Suprapubic skin (tissue), 4 donors: Measurements from ENCODE around the gene TMEM131L.

ENCODE experiments used
- EP300 ChIP-seq: sonication (generic); formaldehyde crosslinking; IDR thresholded peaks from one replicate; pipeline ENCODE4 v1.6.1; 2017; ENCODE audit warnings: antibody characterized with exemption
- POLR2A ChIP-seq, 2 donors: fragments of 450-650 bp; IDR thresholded peaks; one replicate each; pipeline ENCODE4 v1.6.1; 2017; ENCODE audit warnings: antibody characterized with exemption in 2 of 2, mild to moderate bottlenecking in 2 of 2, moderate library complexity in 2 of 2
- POLR2AphosphoS5 ChIP-seq, 3 donors: sonication (generic); formaldehyde crosslinking; IDR thresholded peaks; one replicate each; pipeline ENCODE4 v1.6.1; 2017; ENCODE audit warnings: antibody characterized with exemption in 3 of 3
- TF ChIP-seq, protein P1 (sequence below), 2 donors: fragments of 200-600 bp in 1 of 2; fragments of 450-650 bp in 1 of 2; sonication (generic) in 1 of 2; IDR thresholded peaks; one replicate each; pipeline ENCODE4 v1.5.1; 2016 to 2019; ENCODE audit warnings: antibody characterized with exemption in 2 of 2, mild to moderate bottlenecking in 1 of 2, moderate library complexity in 1 of 2

DNA sequence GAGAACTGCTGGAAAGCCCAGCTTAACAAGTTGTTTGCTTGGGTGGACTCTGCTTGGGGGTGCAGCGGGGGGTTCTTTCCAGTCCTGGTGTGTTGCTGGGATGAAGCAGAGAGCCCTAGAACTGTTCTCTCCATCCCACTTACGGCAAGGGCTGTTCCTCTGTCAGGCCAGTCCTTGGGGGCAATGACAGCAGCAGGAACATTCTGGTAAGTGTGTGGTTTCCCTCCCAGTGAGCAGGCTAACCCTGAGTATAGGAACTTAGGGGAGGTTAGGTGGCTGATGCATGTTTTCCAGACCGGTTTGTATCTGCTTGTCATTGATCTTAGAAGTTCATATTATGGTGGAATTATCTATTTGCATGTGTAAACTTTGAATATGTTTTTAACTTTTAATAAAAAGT, 171.0 kb downstream of the TMEM131L start:
- TF ChIP-seq, protein P1, sequence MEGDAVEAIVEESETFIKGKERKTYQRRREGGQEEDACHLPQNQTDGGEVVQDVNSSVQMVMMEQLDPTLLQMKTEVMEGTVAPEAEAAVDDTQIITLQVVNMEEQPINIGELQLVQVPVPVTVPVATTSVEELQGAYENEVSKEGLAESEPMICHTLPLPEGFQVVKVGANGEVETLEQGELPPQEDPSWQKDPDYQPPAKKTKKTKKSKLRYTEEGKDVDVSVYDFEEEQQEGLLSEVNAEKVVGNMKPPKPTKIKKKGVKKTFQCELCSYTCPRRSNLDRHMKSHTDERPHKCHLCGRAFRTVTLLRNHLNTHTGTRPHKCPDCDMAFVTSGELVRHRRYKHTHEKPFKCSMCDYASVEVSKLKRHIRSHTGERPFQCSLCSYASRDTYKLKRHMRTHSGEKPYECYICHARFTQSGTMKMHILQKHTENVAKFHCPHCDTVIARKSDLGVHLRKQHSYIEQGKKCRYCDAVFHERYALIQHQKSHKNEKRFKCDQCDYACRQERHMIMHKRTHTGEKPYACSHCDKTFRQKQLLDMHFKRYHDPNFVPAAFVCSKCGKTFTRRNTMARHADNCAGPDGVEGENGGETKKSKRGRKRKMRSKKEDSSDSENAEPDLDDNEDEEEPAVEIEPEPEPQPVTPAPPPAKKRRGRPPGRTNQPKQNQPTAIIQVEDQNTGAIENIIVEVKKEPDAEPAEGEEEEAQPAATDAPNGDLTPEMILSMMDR (IDR thresholded peaks at IDR 0.05): no peak
- TF ChIP-seq POLR2AphosphoS5 (IDR thresholded peaks at IDR 0.05) (no peak), POLR2A (IDR thresholded peaks at IDR 0.05) (no peak), EP300 (no peak)
